Prostate gland (tissue), 2 donors: Measurements from ENCODE around the gene CTNNA2.

Experiments
- CTCF ChIP-seq, 4 experiments: fragments of 200-600 bp in 2 of 4; fragments of 450-650 bp in 2 of 4; sonication (generic) in 2 of 4; IDR thresholded peaks; 1 replicate in 3 of 4; 2 replicates in 1 of 4; pipeline ENCODE4 v1.5.1; 2016 to 2019; ENCODE audit warnings: antibody characterized with exemption in 4 of 4, mild to moderate bottlenecking in 2 of 4, moderate library complexity in 2 of 4
- POLR2A ChIP-seq: fragments of 450-650 bp; IDR thresholded peaks from one replicate; pipeline ENCODE4 v1.6.1; 2016; ENCODE audit warnings: antibody characterized with exemption, mild to moderate bottlenecking
- POLR2AphosphoS5 ChIP-seq: sonication (generic); formaldehyde crosslinking; IDR thresholded peaks from one replicate; pipeline ENCODE4 v1.6.1; 2017; ENCODE audit warnings: antibody characterized with exemption

- no peak for TF ChIP-seq CTCF (IDR thresholded peaks at IDR 0.05)
- no peak for TF ChIP-seq POLR2A
- no peak for TF ChIP-seq POLR2AphosphoS5
Observed at GRCh38 chr2:79916285-79916684, 403.4 kb downstream of the CTNNA2 start.
